ENCODE results near the gene DDX39A.
"Not testable (repeated sequence)": the region's sequence is repeated elsewhere in the genome, so short reads cannot be mapped to it uniquely, and the experiment has no call there.

Gene DDX39A

GRCh38 chr19:14419106-14419813 is at the start of gene DDX39A:
Gene DDX39A (minus strand): TSS chr19:14419341. CDS start chr19:14413220, 6,121 bp downstream.
- DNase-seq, result peak; percentile 99

DNA sequence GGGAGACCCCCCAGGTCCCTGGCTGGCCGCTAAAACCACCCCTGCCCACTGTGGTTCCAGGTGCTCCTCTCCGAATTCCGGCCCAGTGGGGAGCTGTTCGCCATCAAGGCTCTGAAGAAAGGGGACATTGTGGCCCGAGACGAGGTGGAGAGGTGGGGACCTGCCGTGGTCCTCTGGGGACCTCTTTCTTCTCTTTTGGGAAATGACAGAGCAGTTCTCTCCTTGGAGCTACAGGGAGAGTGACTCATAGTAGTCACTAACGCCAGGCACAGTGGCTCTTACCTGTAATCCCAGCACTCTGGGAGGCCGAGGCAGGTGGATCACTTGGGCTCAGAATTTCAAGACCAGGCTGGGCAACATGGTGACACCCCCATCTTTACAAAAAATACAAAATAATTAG is 48.7 kb upstream of the DDX39A start:
- DNase-seq, result no peak

DNA sequence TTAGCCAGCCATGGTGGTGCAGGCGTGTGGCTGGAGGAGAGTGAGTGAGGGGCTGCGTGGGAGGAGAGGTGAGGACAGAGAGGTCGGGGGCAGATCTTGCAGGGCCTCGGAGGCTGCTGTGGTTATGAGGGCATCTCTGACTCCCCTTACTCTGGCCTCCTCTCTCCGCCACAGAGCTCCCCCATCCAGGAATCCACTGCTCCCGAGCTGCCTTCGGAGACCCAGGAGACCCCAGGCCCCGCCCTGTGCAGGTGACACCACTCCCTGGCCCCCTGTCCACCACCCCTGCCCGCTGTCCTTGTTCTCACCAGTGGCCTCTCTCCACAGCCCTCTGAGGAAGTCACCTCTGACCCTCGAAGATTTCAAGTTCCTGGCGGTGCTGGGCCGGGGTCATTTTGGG is 48.2 kb upstream of the DDX39A start:
- no peak for DNase-seq

DNA sequence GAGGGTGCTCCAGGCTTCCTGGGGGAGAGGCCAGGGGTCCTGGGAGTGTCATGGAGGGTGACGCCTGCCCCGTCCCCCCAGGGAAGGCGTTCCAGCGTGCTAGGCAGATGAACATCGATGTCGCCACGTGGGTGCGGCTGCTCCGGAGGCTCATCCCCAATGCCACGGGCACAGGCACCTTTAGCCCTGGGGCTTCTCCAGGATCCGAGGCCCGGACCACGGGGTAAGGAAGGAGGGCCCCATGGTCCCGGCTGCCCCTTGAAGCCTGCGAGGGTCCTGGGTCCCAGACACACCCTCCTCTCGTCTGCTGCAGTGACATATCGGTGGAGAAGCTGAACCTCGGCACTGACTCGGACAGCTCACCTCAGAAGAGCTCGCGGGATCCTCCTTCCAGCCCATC is 44.6 kb upstream of the DDX39A start:
- DNase-seq, result no peak

DNA sequence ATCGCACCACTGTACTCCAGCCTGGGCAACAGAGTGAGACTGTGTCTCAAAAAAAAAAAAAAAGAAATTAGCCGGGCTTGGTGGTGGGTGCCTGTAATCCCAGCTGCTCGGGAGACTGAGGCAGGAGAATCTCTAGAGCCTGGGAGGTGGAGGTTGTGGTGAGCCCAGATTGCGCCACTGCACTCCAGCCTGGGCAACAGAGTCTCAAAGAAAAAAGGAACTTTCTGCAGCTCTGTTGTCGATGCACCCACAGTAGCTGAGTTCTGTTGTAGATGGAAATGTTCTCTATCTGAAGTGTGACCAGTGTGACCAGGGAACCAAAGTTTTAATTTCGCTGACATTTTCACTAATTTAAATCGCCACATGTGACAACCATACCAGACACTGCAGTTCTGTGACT is 43.3 kb upstream of the DDX39A start:
- not testable (repeated sequence) for DNase-seq

DNA sequence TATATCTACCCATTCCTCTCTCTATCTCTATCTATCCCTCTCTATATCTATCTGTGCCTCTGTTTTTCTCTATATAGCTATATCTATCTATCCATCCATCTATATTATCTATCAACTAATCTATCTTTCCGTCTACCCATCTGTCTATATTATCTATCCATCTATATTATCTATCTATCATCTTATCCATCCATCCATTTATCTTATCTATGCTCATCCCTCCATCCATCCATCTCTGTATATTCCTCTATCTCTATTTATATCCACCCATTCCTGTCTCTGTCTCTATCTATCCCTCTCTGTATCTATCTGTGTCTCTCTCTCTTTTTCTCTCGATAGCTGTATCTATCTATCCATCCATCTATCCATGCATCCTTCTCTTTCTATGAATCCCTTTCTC is 41.8 kb upstream of the DDX39A start:
- no peak for DNase-seq

DNA sequence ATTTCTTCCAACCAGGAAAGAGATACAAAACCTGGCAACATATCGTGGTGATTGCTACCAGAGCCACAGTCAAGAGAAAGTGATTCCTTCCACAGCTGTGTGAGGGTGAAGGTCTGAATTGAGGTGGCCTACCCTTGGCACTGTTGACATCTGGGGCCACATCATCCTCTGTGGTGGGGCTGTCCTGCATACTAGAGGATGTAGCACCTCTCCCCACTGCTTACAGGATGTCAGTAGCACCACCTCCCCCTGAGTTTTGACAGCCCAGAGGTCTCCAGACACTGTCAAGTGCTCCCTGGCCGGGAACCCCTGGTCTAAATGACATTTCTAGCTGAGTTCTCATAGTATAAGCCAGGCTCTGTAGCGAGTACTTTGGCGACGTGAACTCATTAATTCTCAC is 40.6 kb upstream of the DDX39A start:
- no peak for DNase-seq

- DNase-seq, result not testable (repeated sequence)
These were observed 33.2 kb upstream of the DDX39A start for GRCh38 chr19:14452303-14452702.

DNA sequence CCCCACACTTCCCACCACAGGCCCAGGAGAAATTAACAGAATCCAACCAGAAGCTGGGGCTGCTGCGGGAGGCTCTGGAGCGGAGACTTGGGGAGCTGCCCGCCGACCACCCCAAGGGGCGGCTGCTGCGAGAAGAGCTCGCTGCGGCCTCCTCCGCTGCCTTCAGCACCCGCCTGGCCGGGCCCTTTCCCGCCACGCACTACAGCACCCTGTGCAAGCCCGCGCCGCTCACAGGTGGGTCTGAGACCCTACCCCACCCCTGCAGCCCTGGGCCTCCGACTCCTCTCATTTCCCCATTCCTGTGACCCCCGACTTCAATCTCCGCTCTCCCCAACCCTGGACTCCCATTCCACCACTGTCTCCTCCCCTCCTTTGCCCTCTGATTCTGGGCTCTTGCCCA is 31.7 kb upstream of the DDX39A start:
- DNase-seq, result no peak

DNA sequence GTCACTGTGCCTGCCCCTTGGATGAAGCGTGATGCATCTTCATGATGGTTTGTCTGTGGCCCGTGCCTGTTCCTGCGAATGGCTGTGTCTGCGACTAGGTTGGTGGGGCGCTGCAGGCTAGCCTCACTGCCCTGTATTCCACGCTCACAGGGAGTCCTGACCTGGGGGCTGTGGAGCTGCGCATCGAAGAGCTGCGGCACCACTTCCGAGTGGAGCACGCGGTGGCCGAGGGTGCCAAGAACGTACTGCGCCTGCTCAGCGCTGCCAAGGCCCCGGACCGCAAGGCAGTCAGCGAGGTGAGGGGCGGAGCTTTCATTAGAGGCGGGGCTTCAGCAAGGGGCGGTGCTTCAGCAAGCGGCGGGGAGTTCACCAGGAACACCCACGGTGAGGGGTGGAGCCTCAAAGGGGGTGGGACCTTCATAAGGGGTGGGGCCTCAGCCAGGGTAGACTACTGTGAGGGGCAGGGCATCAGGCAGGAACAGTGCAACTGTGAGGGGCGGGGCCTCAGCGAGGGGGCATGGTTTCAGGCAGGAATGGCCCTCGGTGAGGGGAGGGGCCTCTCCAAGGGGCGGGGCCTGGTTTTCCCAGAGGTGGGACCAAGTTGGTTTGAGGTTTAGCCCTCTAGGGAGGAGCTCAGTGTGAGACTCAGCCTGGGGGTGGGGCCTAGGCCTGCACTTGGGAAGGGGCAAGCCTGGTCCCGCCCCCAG is 31.2 kb upstream of the DDX39A start:
- peak; percentile 31 for DNase-seq

DNA sequence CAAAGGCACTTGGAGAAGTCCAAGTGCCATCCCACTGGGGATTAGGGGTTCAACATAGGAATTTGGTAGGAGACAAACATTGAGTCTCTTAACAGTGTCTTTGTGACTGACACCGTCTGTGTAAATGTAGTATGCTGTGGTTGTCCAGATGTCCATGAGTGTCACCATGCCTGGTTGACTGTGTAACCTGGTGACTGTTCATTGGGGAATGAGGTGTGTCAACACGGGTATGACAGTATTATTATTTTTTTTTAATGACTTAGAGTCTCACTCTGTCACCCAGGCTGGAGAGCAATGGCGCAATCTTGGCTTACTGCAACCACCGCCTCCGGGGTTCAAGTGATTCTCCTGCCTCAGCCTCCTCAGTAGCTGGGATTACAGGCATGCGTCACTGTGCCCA is 30.2 kb upstream of the DDX39A start:
- DNase-seq, result no peak

DNA sequence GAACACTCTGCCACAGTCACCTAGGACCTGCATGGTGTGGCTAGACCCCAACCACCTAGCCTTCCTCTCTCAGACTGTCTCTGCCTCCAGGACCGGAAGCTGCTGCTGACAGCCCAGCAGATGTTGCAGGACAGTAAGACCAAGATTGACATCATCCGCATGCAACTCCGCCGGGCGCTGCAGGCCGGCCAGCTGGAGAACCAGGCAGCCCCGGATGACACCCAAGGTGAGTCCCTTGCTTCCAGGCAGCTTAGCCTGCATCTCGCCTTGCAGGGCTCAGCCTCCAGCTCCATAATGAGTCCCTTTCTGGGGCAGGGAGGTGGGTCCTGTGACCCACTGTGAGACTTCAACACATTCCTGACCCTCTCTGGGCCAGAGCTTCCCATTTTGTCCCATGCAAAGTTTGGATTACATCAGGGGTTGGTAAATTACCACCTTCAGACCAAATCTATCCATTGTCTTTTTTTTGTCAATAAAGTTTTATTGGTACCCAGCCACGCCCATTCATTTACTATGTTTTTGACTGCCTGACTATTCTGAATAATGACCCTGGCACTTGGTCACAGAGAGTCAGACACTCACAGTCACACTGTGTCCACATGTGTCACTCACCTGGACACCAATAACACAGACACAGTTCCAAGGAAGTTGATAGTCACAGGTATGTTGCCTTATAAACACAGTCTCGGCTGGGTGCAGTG is 27.3 kb upstream of the DDX39A start:
- no peak for DNase-seq

GRCh38 chr19:14443632-14444216 is 24.6 kb upstream of the DDX39A start:
- no peak for DNase-seq

- no peak for DNase-seq
These were observed 23.9 kb upstream of the DDX39A start for GRCh38 chr19:14442891-14443631.

GRCh38 chr19:14441041-14441938 is 22.1 kb upstream of the DDX39A start:
- no peak for DNase-seq

GRCh38 chr19:14440049-14440448 is 20.9 kb upstream of the DDX39A start:
- peak; percentile 92 for DNase-seq

GRCh38 chr19:14439014-14439413 is 19.9 kb upstream of the DDX39A start:
- no peak for DNase-seq

DNA sequence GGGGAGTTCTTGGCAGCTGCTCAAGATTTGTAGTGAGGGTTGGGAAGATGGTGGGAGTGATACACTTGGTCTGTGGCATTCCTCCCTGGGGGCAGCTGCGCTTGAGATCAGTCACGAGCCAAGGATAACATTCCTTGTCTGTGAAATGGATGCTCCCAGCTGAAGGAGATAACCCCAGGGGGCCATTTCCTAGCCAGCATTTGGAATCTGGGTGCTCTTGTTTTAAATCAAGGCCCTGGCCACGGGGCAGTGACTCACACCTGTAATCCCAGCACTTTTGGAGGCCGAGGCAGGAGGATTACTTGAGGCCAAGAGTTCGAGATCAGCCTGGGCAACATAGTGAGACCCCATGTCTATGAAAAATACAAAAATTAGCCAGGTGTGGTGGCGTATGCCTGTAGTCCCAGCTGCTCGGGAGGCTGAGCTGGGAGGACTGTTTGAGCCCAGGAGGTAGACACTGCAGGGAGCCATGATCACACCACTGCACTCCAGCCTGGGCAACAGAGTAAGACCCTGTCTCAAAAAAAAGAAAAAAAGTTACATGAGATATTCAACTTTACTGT is 18.5 kb upstream of the DDX39A start:
- no peak for DNase-seq

GRCh38 chr19:14435320-14436050 is 16.3 kb upstream of the DDX39A start:
- no peak for DNase-seq

- DNase-seq, result peak; percentile 32
These were observed 15.6 kb upstream of the DDX39A start for GRCh38 chr19:14434543-14435319.
